ENCODE results near the gene POLR2L. TPM values are rescaled to one million over a fixed set of nuclear protein-coding genes. Genes with fewer than 3 reads are reported as not detected.

POLR2L gene
- total RNA-seq, 2 donors from 2014 or later: 64.5 to 91.1 TPM

DNA sequence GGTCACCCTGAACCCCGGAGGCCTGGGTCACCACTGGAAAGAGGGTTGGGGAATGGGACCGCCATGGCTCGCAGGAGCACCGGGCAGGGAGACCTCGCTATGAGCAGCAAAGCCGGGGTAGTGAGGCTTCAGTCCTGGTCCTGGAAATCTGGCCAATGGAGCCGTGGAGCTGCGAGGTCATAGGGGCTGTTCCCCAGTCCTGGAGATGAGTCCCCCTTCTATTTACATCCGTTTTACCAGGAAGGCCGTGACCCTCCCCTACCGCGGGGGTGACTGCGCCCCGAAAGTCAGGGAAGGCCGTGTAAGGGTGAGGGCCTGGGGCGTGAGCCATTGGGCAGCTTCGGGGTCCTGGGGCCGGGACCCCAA, 37.7 kb downstream of the POLR2L start:
- Histone ChIP-seq H3K27ac (peak overlapping the region; percentile 87 to 88), H3K36me3 (no peaks in the 10 kb centered on the region), H3K4me3 (peak overlapping the region; percentile 47 to 61), H3K4me1 (replicated peaks) (peaks cover 13% of the 10 kb centered on the region), H3K27me3 (replicated peaks; ENCODE audit: insufficient read depth) (no peaks in the 10 kb centered on the region), H3K9me3 (no peaks in the 10 kb centered on the region)
- no peak for DNase-seq (ENCODE audit: low spot score)
- intact Hi-C loops (cut with DNase I): no loop called here
- WGBS: 1% methylated on average over 18 of the region's 18 CpGs
- TF ChIP-seq, protein P1, sequence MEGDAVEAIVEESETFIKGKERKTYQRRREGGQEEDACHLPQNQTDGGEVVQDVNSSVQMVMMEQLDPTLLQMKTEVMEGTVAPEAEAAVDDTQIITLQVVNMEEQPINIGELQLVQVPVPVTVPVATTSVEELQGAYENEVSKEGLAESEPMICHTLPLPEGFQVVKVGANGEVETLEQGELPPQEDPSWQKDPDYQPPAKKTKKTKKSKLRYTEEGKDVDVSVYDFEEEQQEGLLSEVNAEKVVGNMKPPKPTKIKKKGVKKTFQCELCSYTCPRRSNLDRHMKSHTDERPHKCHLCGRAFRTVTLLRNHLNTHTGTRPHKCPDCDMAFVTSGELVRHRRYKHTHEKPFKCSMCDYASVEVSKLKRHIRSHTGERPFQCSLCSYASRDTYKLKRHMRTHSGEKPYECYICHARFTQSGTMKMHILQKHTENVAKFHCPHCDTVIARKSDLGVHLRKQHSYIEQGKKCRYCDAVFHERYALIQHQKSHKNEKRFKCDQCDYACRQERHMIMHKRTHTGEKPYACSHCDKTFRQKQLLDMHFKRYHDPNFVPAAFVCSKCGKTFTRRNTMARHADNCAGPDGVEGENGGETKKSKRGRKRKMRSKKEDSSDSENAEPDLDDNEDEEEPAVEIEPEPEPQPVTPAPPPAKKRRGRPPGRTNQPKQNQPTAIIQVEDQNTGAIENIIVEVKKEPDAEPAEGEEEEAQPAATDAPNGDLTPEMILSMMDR (IDR thresholded peaks at IDR 0.05): no peak
- no peak for TF ChIP-seq POLR2AphosphoS5 (IDR thresholded peaks at IDR 0.05)
- no peak for TF ChIP-seq POLR2A (IDR thresholded peaks at IDR 0.05)

DNA sequence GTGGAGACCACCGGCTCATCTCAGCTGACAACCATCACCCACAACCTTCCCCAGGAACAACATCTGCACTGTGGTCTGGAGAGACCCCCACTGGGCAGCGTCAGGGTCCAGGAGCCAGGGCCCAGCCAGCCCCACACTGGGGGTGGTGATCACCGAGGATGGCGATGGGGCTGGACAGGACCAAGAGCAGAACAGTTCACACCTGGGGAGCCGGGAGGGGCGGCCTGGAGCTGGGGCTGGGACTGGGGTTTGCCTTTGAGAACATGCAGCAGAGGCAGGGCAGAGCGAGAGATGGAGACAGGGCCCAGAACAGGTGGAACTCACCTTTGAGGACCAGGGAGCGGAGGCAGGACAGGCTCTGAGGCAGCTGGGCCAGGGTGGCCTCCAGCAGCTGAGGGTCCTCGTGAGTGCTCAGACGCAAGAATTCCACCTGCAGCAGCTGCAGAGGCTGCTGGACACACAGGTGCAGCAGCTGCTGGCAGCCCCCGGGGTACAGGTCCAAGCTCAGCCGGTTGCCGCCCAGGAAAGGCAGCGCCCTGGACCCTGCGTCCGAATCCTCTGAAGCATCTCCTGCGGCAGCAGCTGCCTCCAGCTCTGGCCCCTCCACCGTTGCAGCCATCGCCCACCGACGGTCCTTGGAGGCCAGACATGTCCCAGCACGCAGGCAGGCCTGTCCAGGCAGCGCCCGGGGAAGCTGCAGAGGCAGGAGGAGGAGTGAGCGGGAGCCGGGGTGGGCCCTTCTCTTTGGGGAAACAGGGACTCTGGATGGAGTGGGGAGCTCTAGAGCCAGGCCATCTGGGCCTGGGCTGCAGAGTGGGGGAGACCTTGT, 38.3 kb downstream of the POLR2L start:
- no peaks in the 10 kb centered on the region for H3K36me3 ChIP-seq
- peaks cover 13% of the 10 kb centered on the region for H3K4me1 ChIP-seq (replicated peaks)
- H3K27ac ChIP-seq: peak overlapping the region in 1 of 2 donors; percentile 88
- no peaks in the 10 kb centered on the region for H3K9me3 ChIP-seq
- no peaks in the 10 kb centered on the region for H3K27me3 ChIP-seq (replicated peaks; ENCODE audit: insufficient read depth)
- intact Hi-C loops (cut with DNase I): no loop called here
- no peak for DNase-seq (ENCODE audit: low spot score)
- WGBS: 36% methylated on average over 23 of the region's 26 CpGs
- TF ChIP-seq POLR2A (IDR thresholded peaks at IDR 0.05): no peak
- TF ChIP-seq POLR2AphosphoS5 (IDR thresholded peaks at IDR 0.05): no peak
- TF ChIP-seq, protein P1 (IDR thresholded peaks at IDR 0.05): no peak
- H3K4me3 ChIP-seq: peak overlapping the region; percentile 47 to 61

DNA sequence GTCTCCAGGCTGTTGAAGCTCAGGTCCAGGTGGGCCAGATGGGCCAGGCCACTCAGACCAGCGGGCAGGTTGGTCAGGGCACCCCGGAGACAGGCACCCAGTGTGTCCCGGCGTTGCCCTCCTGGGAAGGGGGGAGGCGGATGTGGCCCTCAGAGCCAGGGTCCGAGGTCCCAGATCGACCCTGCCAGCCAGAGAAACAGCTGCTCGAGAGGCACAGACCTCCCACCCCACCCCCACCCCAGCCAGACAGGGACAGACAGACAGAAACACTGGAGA, 38.9 kb downstream of the POLR2L start:
- Histone ChIP-seq H3K36me3 (no peaks in the 10 kb centered on the region), H3K4me1 (replicated peaks) (peaks cover 13% of the 10 kb centered on the region), H3K4me3 (no peak overlapping the region), H3K27me3 (replicated peaks; ENCODE audit: insufficient read depth) (no peaks in the 10 kb centered on the region), H3K27ac (no peak overlapping the region), H3K9me3 (no peaks in the 10 kb centered on the region)
- 79% methylated on average over 7 of the region's 8 CpGs for WGBS
- DNase-seq (ENCODE audit: low spot score): no peak
- intact Hi-C loops (cut with DNase I): no loop called here
- TF ChIP-seq, protein P1 (IDR thresholded peaks at IDR 0.05): no peak
- no peak for TF ChIP-seq POLR2AphosphoS5 (IDR thresholded peaks at IDR 0.05)
- no peak for TF ChIP-seq POLR2A (IDR thresholded peaks at IDR 0.05)

DNA sequence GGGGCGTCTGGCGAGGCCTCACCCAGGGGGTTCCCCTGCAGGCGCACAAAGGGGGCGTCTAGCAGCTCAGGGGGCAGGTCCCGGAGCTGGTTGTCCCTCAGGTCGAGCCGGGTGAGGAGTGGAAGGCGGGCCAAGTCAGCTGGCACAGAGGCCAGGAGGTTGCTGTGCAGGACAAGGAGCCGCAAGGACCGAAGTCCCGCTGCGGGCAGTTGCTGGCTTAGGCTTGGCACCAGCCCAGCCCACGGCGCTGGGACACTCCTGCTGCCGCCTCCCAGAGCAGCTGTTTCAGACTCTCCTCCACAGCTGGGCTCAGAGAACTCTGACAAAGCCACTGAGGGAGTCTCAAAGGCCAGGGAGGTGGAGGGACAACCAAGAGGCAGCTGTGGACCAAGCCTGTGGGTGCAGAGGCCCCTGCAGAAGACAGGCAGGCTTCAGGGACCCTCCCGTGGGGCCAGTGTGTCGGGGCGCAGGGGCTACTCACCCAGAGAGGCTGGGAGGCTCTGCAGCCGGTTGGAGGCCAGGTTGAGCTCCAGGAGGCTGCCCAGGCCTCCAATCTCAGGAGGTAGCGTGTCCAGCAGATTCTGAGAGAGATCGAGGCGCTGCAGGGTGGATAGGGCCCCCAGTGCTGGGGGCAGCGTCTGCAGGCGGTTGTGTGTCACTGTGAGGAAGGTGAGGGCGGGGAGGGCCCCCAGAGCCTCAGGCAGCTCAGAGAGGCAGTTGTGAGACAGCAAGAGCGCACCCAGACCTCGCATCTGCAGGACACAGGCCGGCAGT, 39.4 kb downstream of the POLR2L start:
- intact Hi-C loops (cut with DNase I): no loop called here
- WGBS: 88% methylated on average over 28 of the region's 28 CpGs

More for the DNA sequence above, 39.4 kb downstream of the POLR2L start:
- Histone ChIP-seq H3K36me3 (no peaks in the 10 kb centered on the region), H3K4me1 (replicated peaks) (peaks cover 13% of the 10 kb centered on the region), H3K9me3 (no peaks in the 10 kb centered on the region), H3K4me3 (no peak overlapping the region), H3K27ac (no peak overlapping the region), H3K27me3 (replicated peaks; ENCODE audit: insufficient read depth) (no peaks in the 10 kb centered on the region)
- DNase-seq (ENCODE audit: low spot score): no peak
- no peak for TF ChIP-seq POLR2A (IDR thresholded peaks at IDR 0.05)
- no peak for TF ChIP-seq POLR2AphosphoS5 (IDR thresholded peaks at IDR 0.05)
- TF ChIP-seq, protein P1 (IDR thresholded peaks at IDR 0.05): no peak
